ENCODE measurements around the gene MYO1D. TPM values are rescaled to one million over a fixed set of nuclear protein-coding genes. Genes with fewer than 3 reads are reported as not detected.

The MYO1D gene
- total and polyA plus RNA-seq, 8 donors: 11.6 to 727 (median 73.4) TPM

DNA sequence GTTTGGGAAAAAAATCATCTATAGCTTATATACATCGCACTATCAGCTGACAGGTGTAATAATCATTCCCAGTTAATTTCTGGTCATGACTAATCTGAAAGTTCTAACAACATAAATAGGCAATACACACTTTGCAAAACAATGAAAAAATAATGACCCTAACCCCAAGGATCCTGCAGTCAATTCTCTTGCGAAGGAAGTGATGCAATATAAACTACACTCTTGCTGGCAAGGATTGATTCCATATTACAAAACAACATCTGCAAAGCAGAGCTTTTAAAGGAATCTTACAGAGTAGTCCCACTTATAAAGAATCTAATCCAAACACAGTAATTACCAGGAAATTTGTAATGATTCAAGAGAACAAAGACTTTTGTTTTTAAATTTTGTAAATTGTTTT, 73.4 kb downstream of the MYO1D start:
- WGBS, 5 donors: 71 to 90% (median 78%) methylated on average over 2 of the region's 2 CpGs
- intact Hi-C loops (cut with DNase I; ENCODE audit: low total_unique reads): no loop called here
- TF ChIP-seq EP300 (IDR thresholded peaks at IDR 0.05) (no peak), POLR2AphosphoS5 (IDR thresholded peaks at IDR 0.05) (no peak), POLR2A (IDR thresholded peaks at IDR 0.05) (no peak)
- TF ChIP-seq, protein P1, sequence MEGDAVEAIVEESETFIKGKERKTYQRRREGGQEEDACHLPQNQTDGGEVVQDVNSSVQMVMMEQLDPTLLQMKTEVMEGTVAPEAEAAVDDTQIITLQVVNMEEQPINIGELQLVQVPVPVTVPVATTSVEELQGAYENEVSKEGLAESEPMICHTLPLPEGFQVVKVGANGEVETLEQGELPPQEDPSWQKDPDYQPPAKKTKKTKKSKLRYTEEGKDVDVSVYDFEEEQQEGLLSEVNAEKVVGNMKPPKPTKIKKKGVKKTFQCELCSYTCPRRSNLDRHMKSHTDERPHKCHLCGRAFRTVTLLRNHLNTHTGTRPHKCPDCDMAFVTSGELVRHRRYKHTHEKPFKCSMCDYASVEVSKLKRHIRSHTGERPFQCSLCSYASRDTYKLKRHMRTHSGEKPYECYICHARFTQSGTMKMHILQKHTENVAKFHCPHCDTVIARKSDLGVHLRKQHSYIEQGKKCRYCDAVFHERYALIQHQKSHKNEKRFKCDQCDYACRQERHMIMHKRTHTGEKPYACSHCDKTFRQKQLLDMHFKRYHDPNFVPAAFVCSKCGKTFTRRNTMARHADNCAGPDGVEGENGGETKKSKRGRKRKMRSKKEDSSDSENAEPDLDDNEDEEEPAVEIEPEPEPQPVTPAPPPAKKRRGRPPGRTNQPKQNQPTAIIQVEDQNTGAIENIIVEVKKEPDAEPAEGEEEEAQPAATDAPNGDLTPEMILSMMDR (IDR thresholded peaks at IDR 0.05): no peak

DNA sequence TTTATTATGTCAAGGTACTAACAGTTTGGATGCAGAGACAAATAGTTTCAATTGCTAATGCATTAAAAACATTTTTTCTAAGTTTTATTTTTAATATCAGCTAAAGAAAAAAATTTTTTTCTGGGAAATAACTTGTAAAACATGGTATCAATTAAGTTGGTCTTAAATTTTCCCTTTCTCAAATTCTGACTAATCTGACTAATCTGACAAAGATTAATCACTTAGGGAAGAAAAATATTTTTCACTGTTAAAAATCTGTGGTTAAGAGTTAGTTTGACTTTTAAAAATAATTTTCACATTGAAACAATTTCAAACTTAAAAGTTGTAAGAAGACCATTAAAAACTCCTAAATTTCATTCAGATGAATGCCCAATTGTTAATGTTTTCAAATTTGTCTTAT, 74.6 kb downstream of the MYO1D start:
- H3K4me1 ChIP-seq: peaks cover 0 to 35% (median 3%) of the 10 kb centered on the region in 4 donors
- TF ChIP-seq POLR2AphosphoS5 (IDR thresholded peaks at IDR 0.05) (no peak), EP300 (IDR thresholded peaks at IDR 0.05) (no peak), POLR2A (IDR thresholded peaks at IDR 0.05) (no peak)
- TF ChIP-seq, protein P1 (IDR thresholded peaks at IDR 0.05): no peak
- no peaks in the 10 kb centered on the region for H3K9me3 ChIP-seq
- H3K4me3 ChIP-seq: no peak overlapping the region
- no peaks in the 10 kb centered on the region for H3K27me3 ChIP-seq
- no peak overlapping the region for H3K27ac ChIP-seq
- no peak for DNase-seq
- no peaks in the 10 kb centered on the region for H3K36me3 ChIP-seq
- intact Hi-C loops (cut with DNase I; ENCODE audit: low total_unique reads): no loop called here

More for the DNA sequence above, 73.4 kb downstream of the MYO1D start:
- peaks cover 0 to 47% (median 3%) of the 10 kb centered on the region in 4 donors for H3K4me1 ChIP-seq
- H3K36me3 ChIP-seq: no peaks in the 10 kb centered on the region
- H3K4me3 ChIP-seq: no peak overlapping the region
- no peak for DNase-seq
- no peak overlapping the region for H3K27ac ChIP-seq
- H3K27me3 ChIP-seq: no peaks in the 10 kb centered on the region
- no peaks in the 10 kb centered on the region for H3K9me3 ChIP-seq

DNA sequence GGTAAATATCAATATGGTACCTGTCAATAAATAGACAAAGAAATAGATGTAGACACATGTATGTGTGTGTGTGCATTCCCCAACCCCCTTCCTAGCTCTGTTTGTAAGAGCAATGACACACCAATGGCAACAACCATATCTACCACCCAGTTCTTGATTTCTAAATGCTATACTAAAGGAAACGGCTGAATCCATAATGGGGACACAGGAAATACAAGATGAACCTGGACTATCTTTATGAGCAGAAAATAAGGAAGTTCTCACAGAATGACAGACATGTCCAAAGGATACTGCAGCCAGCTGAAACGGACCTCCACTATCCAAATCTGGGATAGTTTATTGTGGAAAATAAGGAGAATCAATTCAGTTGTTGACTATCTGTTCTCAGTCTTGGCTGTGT, 75.3 kb downstream of the MYO1D start:
- Histone ChIP-seq H3K27me3 (no peaks in the 10 kb centered on the region), H3K9me3 (no peaks in the 10 kb centered on the region), H3K4me3 (no peak overlapping the region), H3K4me1 (peaks cover 0 to 31% (median 3%) of the 10 kb centered on the region in 4 donors), H3K27ac (no peak overlapping the region), H3K36me3 (no peaks in the 10 kb centered on the region)
- DNase-seq: no peak
- TF ChIP-seq, protein P1 (IDR thresholded peaks at IDR 0.05): no peak
- TF ChIP-seq POLR2AphosphoS5 (IDR thresholded peaks at IDR 0.05) (no peak), EP300 (IDR thresholded peaks at IDR 0.05) (no peak), POLR2A (IDR thresholded peaks at IDR 0.05) (no peak)
- intact Hi-C loops (cut with DNase I; ENCODE audit: low total_unique reads): no loop called here
- 73 to 82% (median 78%) methylated on average over 2 of the region's 2 CpGs for WGBS, 5 donors

DNA sequence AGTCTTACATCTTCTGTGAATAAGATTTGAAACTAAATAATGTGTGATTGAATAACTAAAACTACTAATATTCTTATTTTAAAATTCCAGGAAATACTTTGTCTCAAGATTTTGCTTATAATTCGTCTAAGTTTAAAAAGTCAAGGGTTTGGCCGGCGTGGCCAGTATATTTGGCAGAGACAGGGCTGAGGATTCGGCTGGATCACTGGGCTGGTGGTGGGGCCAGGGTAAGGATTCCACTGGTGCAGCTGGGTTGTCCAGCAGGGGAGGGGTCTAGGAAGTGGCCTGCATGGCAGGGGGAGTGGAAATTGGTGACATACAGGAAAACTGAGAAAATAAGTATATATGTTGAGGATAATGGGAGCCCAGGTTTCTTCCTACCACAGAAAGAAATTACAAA, 75.7 kb downstream of the MYO1D start:
- DNase-seq: no peak
- 67 to 77% (median 74%) methylated on average over 4 of the region's 4 CpGs for WGBS, 5 donors
- TF ChIP-seq POLR2AphosphoS5 (IDR thresholded peaks at IDR 0.05): no peak
- TF ChIP-seq, protein P1 (IDR thresholded peaks at IDR 0.05): no peak
- TF ChIP-seq POLR2A (IDR thresholded peaks at IDR 0.05): no peak
- no peak for TF ChIP-seq EP300 (IDR thresholded peaks at IDR 0.05)
- intact Hi-C loops (cut with DNase I; ENCODE audit: low total_unique reads): no loop called here
- Histone ChIP-seq H3K4me1 (peaks cover 0 to 28% (median 3%) of the 10 kb centered on the region in 4 donors), H3K27ac (no peak overlapping the region), H3K4me3 (no peak overlapping the region), H3K36me3 (no peaks in the 10 kb centered on the region), H3K27me3 (no peaks in the 10 kb centered on the region), H3K9me3 (no peaks in the 10 kb centered on the region)
